ENCODE data around the gene SPOCK2.

DNA sequence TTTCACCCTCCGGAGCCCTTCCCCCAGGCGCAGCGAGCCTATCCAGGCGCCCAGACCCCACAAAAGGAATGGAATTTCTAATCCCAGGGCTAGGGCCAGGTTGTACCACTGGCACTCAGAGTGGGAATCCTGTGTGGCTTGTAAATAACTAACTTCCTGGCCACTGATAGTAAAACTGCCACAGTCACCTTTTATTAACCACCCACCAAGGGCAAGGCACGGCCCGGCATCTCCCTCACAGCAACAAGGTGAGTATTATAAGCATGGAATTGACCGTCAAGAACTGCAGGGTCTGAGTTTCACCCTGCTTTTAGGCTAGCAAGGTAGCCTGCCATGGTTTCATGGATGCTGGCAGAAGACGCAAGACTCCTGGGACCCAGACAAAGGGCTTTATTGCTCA lies 51.1 kb downstream of the SPOCK2 start:
- TF ChIP-seq POLR2AphosphoS5 (IDR thresholded peaks at IDR 0.05) = no peak
- TF ChIP-seq, protein P1, sequence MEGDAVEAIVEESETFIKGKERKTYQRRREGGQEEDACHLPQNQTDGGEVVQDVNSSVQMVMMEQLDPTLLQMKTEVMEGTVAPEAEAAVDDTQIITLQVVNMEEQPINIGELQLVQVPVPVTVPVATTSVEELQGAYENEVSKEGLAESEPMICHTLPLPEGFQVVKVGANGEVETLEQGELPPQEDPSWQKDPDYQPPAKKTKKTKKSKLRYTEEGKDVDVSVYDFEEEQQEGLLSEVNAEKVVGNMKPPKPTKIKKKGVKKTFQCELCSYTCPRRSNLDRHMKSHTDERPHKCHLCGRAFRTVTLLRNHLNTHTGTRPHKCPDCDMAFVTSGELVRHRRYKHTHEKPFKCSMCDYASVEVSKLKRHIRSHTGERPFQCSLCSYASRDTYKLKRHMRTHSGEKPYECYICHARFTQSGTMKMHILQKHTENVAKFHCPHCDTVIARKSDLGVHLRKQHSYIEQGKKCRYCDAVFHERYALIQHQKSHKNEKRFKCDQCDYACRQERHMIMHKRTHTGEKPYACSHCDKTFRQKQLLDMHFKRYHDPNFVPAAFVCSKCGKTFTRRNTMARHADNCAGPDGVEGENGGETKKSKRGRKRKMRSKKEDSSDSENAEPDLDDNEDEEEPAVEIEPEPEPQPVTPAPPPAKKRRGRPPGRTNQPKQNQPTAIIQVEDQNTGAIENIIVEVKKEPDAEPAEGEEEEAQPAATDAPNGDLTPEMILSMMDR (IDR thresholded peaks at IDR 0.05) = no peak

Measured in prostate gland (tissue), 2 donors.